Right cardiac atrium (tissue), 5 donors: ENCODE data around the gene ECE2. TPM values are rescaled to one million over a fixed set of nuclear protein-coding genes. Genes with fewer than 3 reads are reported as not detected.

Experiments
- ATAC-seq, 2 donors: fragments of 200-7000 bp; cut with Tn5 transposase; one replicate each; pipeline versions ENCODE4 v1.8.0 to v1.9.1; 2020; ENCODE audit warnings: moderate library complexity in 2 of 2, mild to moderate bottlenecking in 1 of 2
- DNase-seq, 3 donors: peaks; one replicate each; pipeline ENCODE4 v3.0.0-alpha.2; 2020
- H3K27ac ChIP-seq: one replicate; pipeline ENCODE4 v1.5.1; 2013; ENCODE audit warnings: mild to moderate bottlenecking, low read length, control low read depth, moderate library complexity
- H3K27me3 ChIP-seq: one replicate; pipeline ENCODE4 v1.6.1; 2013; ENCODE audit not compliant: control insufficient read depth, insufficient read depth
- H3K4me1 ChIP-seq: one replicate; pipeline ENCODE4 v1.6.1; 2013; ENCODE audit warnings: low read length; ENCODE audit not compliant: control insufficient read depth, insufficient read depth
- H3K4me3 ChIP-seq: one replicate; pipeline ENCODE4 v1.5.1; 2013; ENCODE audit warnings: low read length, control low read depth
- H3K9me3 ChIP-seq: one replicate; pipeline ENCODE4 v1.6.1; 2013; ENCODE audit warnings: low read length; ENCODE audit not compliant: control insufficient read depth
- WGBS: extraction: QIAGEN DNeasy Blood & Tissue Kit; methylation state at CpG from one replicate; pipeline ENCODE4 v1.1.7; 2013; 5-methylcytosine and 5-hydroxymethylcytosine counted together
- intact Hi-C, 4 donors: fragments of 100-400 bp; cut with DNase I; formaldehyde crosslinking; loops; one replicate each; pipeline versions ENCODE4 v1.11.0 to v1.14.0; 2022 to 2023
- polyA plus RNA-seq: library from polyadenylated mRNA; stranded (reverse); fragments of 200-250 nt; gene quantifications from one replicate; pipeline ENCODE4 v1.2.3, GENCODE V29; 2013
- total RNA-seq, 4 donors: library from RNA; stranded (reverse); fragmentation: NEBNext Ultra II Directional; extraction: Animal tissue kit (Norgen Biotek cat#: 25700); gene quantifications; one replicate each; pipeline ENCODE4 v1.2.1, GENCODE V29; 2021
- donor health status: healthy with polysubstance abuse.
- donor health status: DM: no; HTN: yes; CAD: no.
- donor health status: DM: no; HTN: no; CAD: no.
- donor health status: DM: no; HTN: yes; CAD: no; lungs with severe emphysema.
- donor health status: DM: yes; HTN: yes; CAD: no.

ECE2 gene
- total and polyA plus RNA-seq, 5 donors: 1.2 to 6.6 (median 2.6) TPM

DNA sequence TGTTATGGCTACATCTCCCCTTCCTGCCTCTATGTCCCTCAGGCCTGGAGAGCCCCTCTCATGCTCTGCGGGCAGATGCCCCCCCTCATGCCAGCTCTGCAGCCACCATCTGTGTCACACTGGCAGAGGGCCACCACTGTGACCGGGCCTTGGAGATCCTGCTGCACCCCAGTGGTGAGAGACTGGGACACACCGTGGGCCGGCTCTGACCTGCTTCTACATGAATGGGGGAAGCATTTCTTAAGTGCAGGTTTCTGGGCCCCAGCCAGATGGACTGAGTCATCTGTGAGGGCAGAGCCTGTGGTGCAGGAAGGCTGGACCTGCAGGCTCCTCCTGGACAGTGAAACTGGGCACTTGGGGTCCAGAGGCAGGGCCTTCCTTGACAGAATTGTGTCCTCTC is 41.6 kb upstream of the ECE2 start:
- Histone ChIP-seq H3K27ac (no peak overlapping the region), H3K27me3 (no peaks in the 10 kb centered on the region), H3K4me1 (no peaks in the 10 kb centered on the region), H3K9me3 (no peaks in the 10 kb centered on the region), H3K4me3 (no peak overlapping the region)
- DNase-seq: peak in 2 of 3 donors; percentile 47 to 61
- 33% methylated on average over 4 of the region's 4 CpGs for WGBS
- intact Hi-C loops: loop anchor here in 1 of 4 donors (10.0 kb wide), 1 partner anchor 89 kb away; no protein-coding TSS in a partner anchor
- ATAC-seq: no peak

DNA sequence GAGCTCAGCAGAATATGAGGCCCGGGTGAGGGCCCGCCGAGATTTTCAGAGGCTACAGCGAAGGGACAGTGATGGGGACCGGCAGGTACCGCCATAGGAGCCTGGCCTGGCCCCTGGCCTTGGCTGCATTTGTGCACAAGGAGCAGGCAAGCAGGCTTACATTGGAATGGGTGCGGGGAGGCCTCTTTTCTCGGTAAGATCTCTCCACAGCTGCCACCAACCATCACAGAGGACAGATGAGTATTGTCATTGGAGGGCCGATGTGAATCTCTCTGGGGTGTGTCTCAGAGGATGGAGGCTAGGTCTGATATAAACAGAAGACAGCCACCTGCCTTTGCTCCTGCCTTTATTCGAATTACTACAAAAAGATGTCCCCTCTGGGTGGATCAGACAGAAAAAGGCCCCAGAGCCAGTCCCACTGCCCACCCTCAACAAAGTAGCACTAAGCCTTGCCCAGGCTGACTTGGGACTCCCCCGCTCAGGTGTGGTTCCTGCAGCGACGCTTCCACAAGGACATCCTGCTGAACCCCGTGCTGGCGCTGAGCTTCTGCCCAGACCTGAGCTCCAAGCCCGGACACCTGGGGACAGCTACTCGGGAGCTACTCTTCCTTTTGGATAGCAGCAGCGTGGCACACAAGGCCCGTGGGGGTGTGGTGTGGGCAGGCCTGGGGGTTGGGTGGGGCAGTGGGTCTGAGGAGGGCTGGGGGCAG is 41.0 kb upstream of the ECE2 start:
- intact Hi-C loops: loop anchor here in 1 of 4 donors (10.0 kb wide), 1 partner anchor 90 kb away; no protein-coding TSS in a partner anchor
- H3K27me3 ChIP-seq: no peaks in the 10 kb centered on the region
- H3K9me3 ChIP-seq: no peaks in the 10 kb centered on the region
- DNase-seq (peak in 1 of 3 donors; percentile 55), ATAC-seq (no peak)
- no peaks in the 10 kb centered on the region for H3K4me1 ChIP-seq
- no peak overlapping the region for H3K27ac ChIP-seq
- WGBS: 85% methylated on average over 19 of the region's 19 CpGs
- no peak overlapping the region for H3K4me3 ChIP-seq

- WGBS: 73% methylated on average over 4 of the region's 4 CpGs
- no peak for DNase-seq
- Histone ChIP-seq H3K27ac (no peak overlapping the region), H3K9me3 (no peaks in the 10 kb centered on the region), H3K4me3 (no peak overlapping the region), H3K27me3 (no peaks in the 10 kb centered on the region), H3K4me1 (no peaks in the 10 kb centered on the region)
- intact Hi-C loops: loop anchor here in 1 of 4 donors (10.0 kb wide), 1 partner anchor 91 kb away; no protein-coding TSS in a partner anchor
- no peak for ATAC-seq
Observed at GRCh38 chr3:184235381-184236032, 40.3 kb upstream of the ECE2 start.

- H3K4me3 ChIP-seq: no peak overlapping the region
- H3K27me3 ChIP-seq: no peaks in the 10 kb centered on the region
- no peak overlapping the region for H3K27ac ChIP-seq
- no peak for ATAC-seq
- no peaks in the 10 kb centered on the region for H3K9me3 ChIP-seq
- intact Hi-C loops: loop anchor here in 1 of 4 donors (10.0 kb wide), 1 partner anchor 91 kb away; no protein-coding TSS in a partner anchor
- 44% methylated on average over 14 of the region's 14 CpGs for WGBS
- no peaks in the 10 kb centered on the region for H3K4me1 ChIP-seq
- no peak for DNase-seq
Observed at GRCh38 chr3:184236033-184236410, 39.8 kb upstream of the ECE2 start.

DNA sequence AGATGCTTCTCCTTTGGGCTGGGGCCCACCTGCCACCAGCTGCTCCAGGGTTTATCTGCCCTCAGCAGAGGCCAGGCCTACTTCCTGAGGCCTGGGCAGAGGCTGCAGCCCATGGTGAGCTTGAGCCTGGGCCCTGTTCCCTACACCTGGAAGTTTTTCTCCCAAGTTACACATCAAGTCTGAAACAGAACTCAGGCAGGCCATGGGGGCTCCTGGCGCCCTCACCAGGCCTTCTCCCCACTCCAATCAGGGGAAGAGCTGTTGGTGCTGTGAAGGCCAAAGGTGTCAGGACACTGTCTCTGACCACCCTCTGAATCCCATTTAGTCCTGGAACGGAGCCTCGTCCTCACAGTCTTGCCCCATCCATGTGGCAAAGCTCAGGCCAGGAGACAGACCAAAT is 39.2 kb upstream of the ECE2 start:
- DNase-seq (no peak), ATAC-seq (no peak)
- Histone ChIP-seq H3K4me1 (no peaks in the 10 kb centered on the region), H3K9me3 (no peaks in the 10 kb centered on the region), H3K27me3 (no peaks in the 10 kb centered on the region), H3K4me3 (no peak overlapping the region), H3K27ac (no peak overlapping the region)
- WGBS: 75% methylated on average over 3 of the region's 3 CpGs
- intact Hi-C loops: loop anchor here in 1 of 4 donors (10.0 kb wide), 1 partner anchor 92 kb away; no protein-coding TSS in a partner anchor

- no peaks in the 10 kb centered on the region for H3K9me3 ChIP-seq
- ATAC-seq: no peak
- intact Hi-C loops: loop anchor here in 1 of 4 donors (10.0 kb wide), 1 partner anchor 92 kb away; no protein-coding TSS in a partner anchor
Observed at GRCh38 chr3:184237211-184237610, 38.6 kb upstream of the ECE2 start.

DNA sequence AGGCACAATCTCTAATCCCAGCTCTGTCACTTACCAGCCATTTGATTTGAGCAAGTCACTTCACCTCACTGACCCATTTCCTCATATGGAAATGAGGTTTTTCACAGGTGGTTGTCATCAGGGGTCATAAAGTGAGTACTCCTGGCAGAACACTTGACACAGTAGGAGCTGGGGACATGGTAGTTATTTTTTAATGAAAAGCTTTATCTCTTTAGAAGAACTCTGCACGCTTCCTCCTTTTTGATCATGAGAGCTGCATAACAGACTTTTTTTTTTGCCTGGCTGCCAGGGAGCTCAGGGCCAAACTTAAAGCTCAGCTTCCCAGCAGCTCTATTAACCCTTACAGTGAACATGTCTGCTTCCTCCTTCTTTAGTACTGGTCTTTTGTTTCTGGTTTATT is 38.0 kb upstream of the ECE2 start:
- no peaks in the 10 kb centered on the region for H3K4me1 ChIP-seq
- no peaks in the 10 kb centered on the region for H3K27me3 ChIP-seq
- intact Hi-C loops: loop anchor here in 1 of 4 donors (10.0 kb wide), 1 partner anchor 93 kb away; no protein-coding TSS in a partner anchor
- no peak overlapping the region for H3K4me3 ChIP-seq
- 19% methylated on average over 1 of the region's 1 CpG for WGBS
- no peaks in the 10 kb centered on the region for H3K9me3 ChIP-seq
- no peak for DNase-seq
- H3K27ac ChIP-seq: no peak overlapping the region
- ATAC-seq: no peak

More at GRCh38 chr3:184237211-184237610, 38.6 kb upstream of the ECE2 start:
- no peak for DNase-seq
- no peaks in the 10 kb centered on the region for H3K4me1 ChIP-seq
- H3K27me3 ChIP-seq: no peaks in the 10 kb centered on the region
- WGBS: 73% methylated on average over 7 of the region's 7 CpGs
- no peak overlapping the region for H3K27ac ChIP-seq
- no peak overlapping the region for H3K4me3 ChIP-seq

GRCh38 chr3:184238246-184238818 is 37.5 kb upstream of the ECE2 start:
- no peaks in the 10 kb centered on the region for H3K4me1 ChIP-seq
- WGBS: 72% methylated on average over 13 of the region's 13 CpGs
- DNase-seq (no peak), ATAC-seq (no peak)
- no peaks in the 10 kb centered on the region for H3K9me3 ChIP-seq
- no peak overlapping the region for H3K27ac ChIP-seq
- intact Hi-C loops: loop anchor here in 1 of 4 donors (10.0 kb wide), 1 partner anchor 94 kb away; no protein-coding TSS in a partner anchor
- H3K4me3 ChIP-seq: no peak overlapping the region
- H3K27me3 ChIP-seq: no peaks in the 10 kb centered on the region

DNA sequence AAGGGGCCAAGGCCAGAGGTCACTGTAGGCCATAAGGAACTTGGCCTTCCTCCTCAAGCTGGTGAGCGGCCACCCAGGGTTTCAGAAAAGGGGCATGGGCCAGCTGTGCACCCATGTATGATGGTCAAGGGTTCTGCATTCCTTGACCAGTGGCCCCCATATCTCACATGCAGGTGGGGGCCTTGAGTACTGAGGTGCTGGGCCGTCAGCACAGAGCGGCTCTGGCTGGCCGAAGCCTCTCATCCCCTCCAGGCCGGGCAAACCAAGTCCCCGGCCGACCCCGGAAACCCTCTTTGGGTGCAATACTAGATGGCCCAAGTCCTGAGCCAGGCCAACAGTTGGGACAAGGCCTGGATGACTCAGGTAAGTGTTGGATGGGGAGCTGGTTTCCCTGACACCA is 36.6 kb upstream of the ECE2 start:
- Histone ChIP-seq H3K27ac (no peak overlapping the region), H3K4me3 (no peak overlapping the region), H3K27me3 (no peaks in the 10 kb centered on the region), H3K9me3 (no peaks in the 10 kb centered on the region), H3K4me1 (no peaks in the 10 kb centered on the region)
- DNase-seq (no peak), ATAC-seq (no peak)
- intact Hi-C loops: loop anchor here in 1 of 4 donors (10.0 kb wide), 1 partner anchor 94 kb away; no protein-coding TSS in a partner anchor
- WGBS: 91% methylated on average over 8 of the region's 8 CpGs

DNA sequence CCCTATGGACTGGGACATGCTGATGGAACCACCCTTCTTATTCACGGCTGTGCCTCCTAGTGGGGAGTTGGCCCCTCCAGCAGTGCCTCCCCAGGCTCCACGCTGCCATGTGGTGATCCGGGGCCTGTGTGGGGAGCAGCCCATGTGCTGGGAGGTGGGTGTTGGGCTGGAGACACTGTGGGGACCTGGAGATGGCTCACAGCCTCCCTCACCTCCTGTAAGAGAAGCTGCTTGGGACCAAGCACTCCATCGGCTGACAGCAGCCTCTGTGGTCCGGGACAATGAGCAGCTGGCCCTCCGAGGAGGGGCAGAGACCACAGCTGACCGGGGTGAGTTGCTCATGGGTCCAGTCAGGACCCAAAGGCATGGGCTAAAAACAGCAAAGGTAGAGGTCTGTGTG is 36.1 kb upstream of the ECE2 start:
- H3K9me3 ChIP-seq: no peaks in the 10 kb centered on the region
- no peaks in the 10 kb centered on the region for H3K27me3 ChIP-seq
- H3K4me1 ChIP-seq: no peaks in the 10 kb centered on the region
- WGBS: 78% methylated on average over 7 of the region's 7 CpGs
- no peak overlapping the region for H3K27ac ChIP-seq
- H3K4me3 ChIP-seq: no peak overlapping the region
- intact Hi-C loops: loop anchor here in 2 of 4 donors (10.0 kb wide), 2 partner anchors 95 to 345 kb away; no protein-coding TSS in a partner anchor
- no peak for DNase-seq
- no peak for ATAC-seq
